K562 (cell line): ENCODE results near the gene GPR78. TPM values are rescaled to one million over a fixed set of nuclear protein-coding genes. Genes with fewer than 3 reads are reported as not detected.

Experiments
- CHD4 ChIP-seq: fragments of 200-600 bp; sonication (generic); IDR thresholded peaks from 3 replicates; pipeline ENCODE4 v1.6.1; 2012; ENCODE audit warnings: low read depth, mild to moderate bottlenecking, mixed read lengths, low read length, inconsistent platforms; ENCODE audit not compliant: insufficient read depth, insufficient replicate concordance, poor library complexity, severe bottlenecking
- DACH1 ChIP-seq: fragments of 450-650 bp; IDR thresholded peaks from 2 replicates; pipeline ENCODE4 v1.6.1; 2018; ENCODE audit not compliant: partially characterized antibody
- ELF4 ChIP-seq: fragments of 450-650 bp; formaldehyde crosslinking; IDR thresholded peaks from 2 replicates; pipeline ENCODE4 v1.4.0; 2022; ENCODE audit warnings: missing genetic modification characterization
- HDAC2 ChIP-seq: fragments of 450-650 bp; IDR thresholded peaks from 2 replicates; pipeline ENCODE4 v1.6.1; 2016; ENCODE audit warnings: mild to moderate bottlenecking
- ILK ChIP-seq: fragments of 450-650 bp; IDR thresholded peaks from 2 replicates; pipeline ENCODE4 v1.6.1; 2016; ENCODE audit warnings: missing genetic modification characterization, low read depth, mild to moderate bottlenecking, missing compliant biosample characterization, moderate library complexity, borderline replicate concordance
- JUN ChIP-seq, 2 experiments: sonication (generic) in 1 of 2; formaldehyde crosslinking in 1 of 2; IDR thresholded peaks; 2 replicates each; pipeline versions ENCODE4 v1.6.1 to v1.8.0; 2012 to 2022; ENCODE audit warnings: borderline replicate concordance in 2 of 2, mild to moderate bottlenecking in 2 of 2, improper control_type of control experiment in 1 of 2, low read depth in 1 of 2, low read length in 1 of 2, missing genetic modification reagents in 1 of 2
- KDM4B ChIP-seq, 2 experiments: fragments of 450-650 bp in 1 of 2; sonication (generic) in 1 of 2; IDR thresholded peaks; 2 replicates each; pipeline ENCODE4 v1.6.1; 2016 to 2017; ENCODE audit warnings: borderline replicate concordance in 2 of 2, antibody characterized with exemption in 1 of 2, low read depth in 1 of 2, mild to moderate bottlenecking in 1 of 2
- SRSF9 ChIP-seq: fragments of 200-400 bp; formaldehyde crosslinking; IDR thresholded peaks from 2 replicates; pipeline ENCODE4 v1.6.1; 2017; ENCODE audit warnings: low read depth, low read length, borderline replicate concordance
- TCF7L2 ChIP-seq: fragments of 150-350 bp; IDR thresholded peaks from 2 replicates; pipeline ENCODE4 v1.6.1; 2016; ENCODE audit warnings: low read depth, mild to moderate bottlenecking, low read length, moderate library complexity
- TRIM24 ChIP-seq, 2 experiments: fragments of 450-650 bp; IDR thresholded peaks; 2 replicates each; pipeline ENCODE4 v1.6.1; 2016
- TSC22D4 ChIP-seq: fragments of 450-650 bp; IDR thresholded peaks from 2 replicates; pipeline ENCODE4 v1.6.1; 2016; ENCODE audit warnings: missing genetic modification characterization, missing biosample characterization, control low read depth
- YY1 ChIP-seq, 3 experiments: IDR thresholded peaks; 2 replicates each; pipeline ENCODE4 v1.6.1; 2011; ENCODE audit warnings: low read length in 2 of 3, mild to moderate bottlenecking in 2 of 3, moderate library complexity in 2 of 3, borderline replicate concordance in 1 of 3, control low read depth in 1 of 3, low read depth in 1 of 3; ENCODE audit not compliant: insufficient read depth in 3 of 3, insufficient replicate concordance in 2 of 3, control insufficient read depth in 1 of 3, insufficient read length in 1 of 3; ENCODE audit errors: extremely low read depth in 1 of 3
- ZC3H4 ChIP-seq: sonication (generic); formaldehyde crosslinking; IDR thresholded peaks from 2 replicates; pipeline ENCODE4 v1.9.0; 2021; ENCODE audit warnings: missing genetic modification reagents, borderline replicate concordance
- ZNF217 ChIP-seq: sonication (generic); formaldehyde crosslinking; IDR thresholded peaks from 2 replicates; pipeline ENCODE4 v1.8.0; 2022; ENCODE audit warnings: mild to moderate bottlenecking, missing genetic modification reagents
- ZNF23 ChIP-seq: fragments of 250-450 bp; sonication (Bioruptor Pico); IDR thresholded peaks from 2 replicates; pipeline ENCODE4 v1.4.0; 2020; ENCODE audit warnings: mild to moderate bottlenecking
- ZNF324 ChIP-seq: fragments of 250-450 bp; sonication (Bioruptor Pico); IDR thresholded peaks from 2 replicates; pipeline ENCODE4 v1.4.0; 2020; ENCODE audit warnings: mild to moderate bottlenecking
- ZNF347 ChIP-seq: fragments of 450-650 bp; formaldehyde crosslinking; IDR thresholded peaks from 2 replicates; pipeline ENCODE4 v1.4.0; 2020; ENCODE audit warnings: low read depth, mild to moderate bottlenecking, moderate library complexity
- polyA plus RNA-seq, 8 experiments: library from polyadenylated mRNA; depleted of rRNA in 4 of 8; stranded (reverse) in 5 of 8; unstranded in 3 of 8; fragments of >200 nt; fragmentation: Nextera tagmentation in 2 of 8; fragmentation: Illumina TruSeq in 1 of 8; extraction: Ambion mirVana in 2 of 8; extraction: Trizol in 1 of 8; gene quantifications; 2 replicates each; pipeline versions ENCODE4 v1.2.1 to v1.2.3, GENCODE V29; 2011 to 2014; ENCODE audit warnings: inconsistent platforms in 1 of 8, missing spikeins in 1 of 8
- total RNA-seq, 7 experiments: library from RNA; depleted of rRNA in 6 of 7; stranded (reverse); fragments of >200 nt in 6 of 7; fragmentation: Illumina TruSeq in 2 of 7; extraction: Trizol in 2 of 7; gene quantifications; 2 replicates each; pipeline versions ENCODE4 v1.2.1 to v1.2.3, GENCODE V29; 2011 to 2021; ENCODE audit warnings: low replicate concordance in 1 of 7
- TF ChIP-seq, protein P1 (sequence below): sonication (generic); formaldehyde crosslinking; IDR thresholded peaks from 2 replicates; pipeline ENCODE4 v1.8.0; 2022; ENCODE audit warnings: mild to moderate bottlenecking, missing genetic modification reagents
- TF ChIP-seq, protein P2 (sequence below): fragments of 250-450 bp; sonication (Bioruptor Pico); IDR thresholded peaks from 2 replicates; pipeline ENCODE4 v1.4.0; 2020
- TF ChIP-seq, protein P3 (sequence below), 2 experiments: IDR thresholded peaks; 2 replicates each; pipeline ENCODE4 v1.6.1; 2012; ENCODE audit warnings: improper control_type of control experiment in 2 of 2, low read depth in 2 of 2, low read length in 2 of 2, borderline replicate concordance in 1 of 2

Gene GPR78
- total and polyA plus RNA-seq, 9 of the 15 experiments (the other 6 are each of a cell fraction or from before 2014, with no cell fraction given): 0.04 to 0.13 (median 0.07) TPM; not detected in 4

DNA sequence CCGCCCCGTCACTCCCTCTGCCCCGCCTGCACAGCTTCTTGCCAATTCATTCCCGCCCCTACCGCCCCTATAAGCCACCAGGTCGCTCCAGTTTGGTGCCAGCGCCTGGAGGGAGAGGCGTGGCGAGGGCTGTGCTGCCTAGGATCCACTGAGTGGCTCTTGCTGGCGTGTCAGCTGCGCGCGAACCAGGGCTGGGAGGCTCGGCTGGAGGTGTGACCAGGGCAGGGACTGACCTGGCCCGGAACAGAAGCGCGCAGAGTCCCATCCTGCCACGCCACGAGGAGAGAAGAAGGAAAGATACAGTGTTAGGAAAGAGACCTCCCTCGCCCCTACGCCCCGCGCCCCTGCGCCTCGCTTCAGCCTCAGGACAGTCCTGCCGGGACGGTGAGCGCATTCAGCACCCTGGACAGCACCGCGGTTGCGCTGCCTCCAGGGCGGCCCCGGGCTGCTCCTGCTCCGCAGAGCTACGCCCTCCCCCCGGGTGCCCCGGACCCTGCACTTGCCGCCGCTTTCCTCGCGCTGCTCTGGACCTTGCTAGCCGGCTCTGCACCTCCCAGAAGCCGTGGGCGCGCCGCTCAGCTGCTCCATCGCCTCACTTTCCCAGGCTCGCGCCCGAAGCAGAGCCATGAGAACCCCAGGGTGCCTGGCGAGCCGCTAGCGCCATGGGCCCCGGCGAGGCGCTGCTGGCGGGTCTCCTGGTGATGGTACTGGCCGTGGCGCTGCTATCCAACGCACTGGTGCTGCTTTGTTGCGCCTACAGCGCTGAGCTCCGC is at the start of gene GPR78 (continued):
- TF ChIP-seq YY1 (IDR thresholded peaks at IDR 0.05; ENCODE audit: borderline replicate concordance in 1 of 3, control insufficient read depth in 1 of 3, extremely low read depth in 1 of 3, insufficient read depth in 3 of 3, insufficient read length in 1 of 3, insufficient replicate concordance in 2 of 3, low read depth in 1 of 3, low read length in 2 of 3) (no peak), CHD4 (no peak), DACH1 (no peak), KDM4B (IDR thresholded peaks at IDR 0.05; ENCODE audit: borderline replicate concordance in 2 of 2, low read depth in 1 of 2) (0 out of 4 replicates have a peak, but pooled peaks of 1 of the 2 experiments have one; percentile 37), SRSF9 (no peak), ZNF217 (no peak), ILK (no peak), TSC22D4 (tag) (no peak), ZNF347 (CRISPR knock-in tag) (no peak), TCF7L2 (no peak), ZNF324 (CRISPR knock-in tag) (no peak), ELF4 (CRISPR knock-in tag) (no peak), ZNF23 (CRISPR knock-in tag) (no peak), ZC3H4 (CRISPR knock-in tag) (no peak), TRIM24 (IDR thresholded peaks at IDR 0.05) (no peak), JUN (IDR thresholded peaks at IDR 0.05; ENCODE audit: borderline replicate concordance, low read depth, low read length) (no peak), JUN (CRISPR knock-in tag; IDR thresholded peaks at IDR 0.05; ENCODE audit: borderline replicate concordance) (peak; percentile 65; the same call in 1 of the 2 replicates), HDAC2 (peak; percentile 40; the same call in 1 of the 2 replicates)
- TF ChIP-seq, protein P1, sequence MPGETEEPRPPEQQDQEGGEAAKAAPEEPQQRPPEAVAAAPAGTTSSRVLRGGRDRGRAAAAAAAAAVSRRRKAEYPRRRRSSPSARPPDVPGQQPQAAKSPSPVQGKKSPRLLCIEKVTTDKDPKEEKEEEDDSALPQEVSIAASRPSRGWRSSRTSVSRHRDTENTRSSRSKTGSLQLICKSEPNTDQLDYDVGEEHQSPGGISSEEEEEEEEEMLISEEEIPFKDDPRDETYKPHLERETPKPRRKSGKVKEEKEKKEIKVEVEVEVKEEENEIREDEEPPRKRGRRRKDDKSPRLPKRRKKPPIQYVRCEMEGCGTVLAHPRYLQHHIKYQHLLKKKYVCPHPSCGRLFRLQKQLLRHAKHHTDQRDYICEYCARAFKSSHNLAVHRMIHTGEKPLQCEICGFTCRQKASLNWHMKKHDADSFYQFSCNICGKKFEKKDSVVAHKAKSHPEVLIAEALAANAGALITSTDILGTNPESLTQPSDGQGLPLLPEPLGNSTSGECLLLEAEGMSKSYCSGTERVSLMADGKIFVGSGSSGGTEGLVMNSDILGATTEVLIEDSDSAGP: no peak
- TF ChIP-seq, protein P2, sequence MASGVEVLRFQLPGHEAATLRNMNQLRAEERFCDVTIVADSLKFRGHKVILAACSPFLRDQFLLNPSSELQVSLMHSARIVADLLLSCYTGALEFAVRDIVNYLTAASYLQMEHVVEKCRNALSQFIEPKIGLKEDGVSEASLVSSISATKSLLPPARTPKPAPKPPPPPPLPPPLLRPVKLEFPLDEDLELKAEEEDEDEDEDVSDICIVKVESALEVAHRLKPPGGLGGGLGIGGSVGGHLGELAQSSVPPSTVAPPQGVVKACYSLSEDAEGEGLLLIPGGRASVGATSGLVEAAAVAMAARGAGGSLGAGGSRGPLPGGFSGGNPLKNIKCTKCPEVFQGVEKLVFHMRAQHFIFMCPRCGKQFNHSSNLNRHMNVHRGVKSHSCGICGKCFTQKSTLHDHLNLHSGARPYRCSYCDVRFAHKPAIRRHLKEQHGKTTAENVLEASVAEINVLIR (CRISPR knock-in tag): no peak
- TF ChIP-seq, protein P3, sequence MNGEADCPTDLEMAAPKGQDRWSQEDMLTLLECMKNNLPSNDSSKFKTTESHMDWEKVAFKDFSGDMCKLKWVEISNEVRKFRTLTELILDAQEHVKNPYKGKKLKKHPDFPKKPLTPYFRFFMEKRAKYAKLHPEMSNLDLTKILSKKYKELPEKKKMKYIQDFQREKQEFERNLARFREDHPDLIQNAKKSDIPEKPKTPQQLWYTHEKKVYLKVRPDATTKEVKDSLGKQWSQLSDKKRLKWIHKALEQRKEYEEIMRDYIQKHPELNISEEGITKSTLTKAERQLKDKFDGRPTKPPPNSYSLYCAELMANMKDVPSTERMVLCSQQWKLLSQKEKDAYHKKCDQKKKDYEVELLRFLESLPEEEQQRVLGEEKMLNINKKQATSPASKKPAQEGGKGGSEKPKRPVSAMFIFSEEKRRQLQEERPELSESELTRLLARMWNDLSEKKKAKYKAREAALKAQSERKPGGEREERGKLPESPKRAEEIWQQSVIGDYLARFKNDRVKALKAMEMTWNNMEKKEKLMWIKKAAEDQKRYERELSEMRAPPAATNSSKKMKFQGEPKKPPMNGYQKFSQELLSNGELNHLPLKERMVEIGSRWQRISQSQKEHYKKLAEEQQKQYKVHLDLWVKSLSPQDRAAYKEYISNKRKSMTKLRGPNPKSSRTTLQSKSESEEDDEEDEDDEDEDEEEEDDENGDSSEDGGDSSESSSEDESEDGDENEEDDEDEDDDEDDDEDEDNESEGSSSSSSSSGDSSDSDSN (IDR thresholded peaks at IDR 0.05; ENCODE audit: borderline replicate concordance in 1 of 2, low read depth in 2 of 2, low read length in 2 of 2): no peak
